SU-DHL-6 (cell line): ENCODE data around the gene MIPEP.

Experiments
- EZH2phosphoT487 ChIP-seq: fragments of 200-600 bp; sonication (generic), shearing (Covaris generic); conservative IDR thresholded peaks from 2 replicates; pipeline ENCODE4 v1.6.1; 2018; ENCODE audit warnings: mild to moderate bottlenecking, antibody characterized with exemption, low read length, moderate library complexity, mixed read lengths
- TF ChIP-seq, protein P1 (sequence below): fragments of 200-600 bp; sonication (generic); IDR thresholded peaks from one replicate; pipeline ENCODE4 v1.5.1; 2017; ENCODE audit warnings: antibody characterized with exemption, mild to moderate bottlenecking, low read length, moderate library complexity; ENCODE audit not compliant: insufficient read depth, poor library complexity, severe bottlenecking

DNA sequence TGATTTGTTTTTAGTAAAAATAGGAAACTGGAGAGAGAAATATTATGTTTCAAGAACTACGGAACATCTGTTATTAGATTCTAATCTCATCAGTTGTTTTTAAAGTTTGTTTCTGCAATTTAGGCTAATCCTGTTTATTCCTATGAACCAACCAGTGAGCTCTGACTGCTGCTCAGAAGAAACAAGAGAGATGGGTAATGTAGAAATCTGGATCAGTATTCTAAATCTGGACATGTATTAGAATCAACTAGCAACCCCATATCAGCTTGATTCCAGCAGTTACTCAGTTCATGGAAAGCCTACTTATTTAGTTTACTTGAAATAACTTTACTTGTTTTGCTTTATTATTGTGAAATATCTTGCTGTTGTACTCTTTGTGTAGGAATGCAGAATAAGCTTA is 203.8 kb downstream of the MIPEP start:
- TF ChIP-seq, protein P1, sequence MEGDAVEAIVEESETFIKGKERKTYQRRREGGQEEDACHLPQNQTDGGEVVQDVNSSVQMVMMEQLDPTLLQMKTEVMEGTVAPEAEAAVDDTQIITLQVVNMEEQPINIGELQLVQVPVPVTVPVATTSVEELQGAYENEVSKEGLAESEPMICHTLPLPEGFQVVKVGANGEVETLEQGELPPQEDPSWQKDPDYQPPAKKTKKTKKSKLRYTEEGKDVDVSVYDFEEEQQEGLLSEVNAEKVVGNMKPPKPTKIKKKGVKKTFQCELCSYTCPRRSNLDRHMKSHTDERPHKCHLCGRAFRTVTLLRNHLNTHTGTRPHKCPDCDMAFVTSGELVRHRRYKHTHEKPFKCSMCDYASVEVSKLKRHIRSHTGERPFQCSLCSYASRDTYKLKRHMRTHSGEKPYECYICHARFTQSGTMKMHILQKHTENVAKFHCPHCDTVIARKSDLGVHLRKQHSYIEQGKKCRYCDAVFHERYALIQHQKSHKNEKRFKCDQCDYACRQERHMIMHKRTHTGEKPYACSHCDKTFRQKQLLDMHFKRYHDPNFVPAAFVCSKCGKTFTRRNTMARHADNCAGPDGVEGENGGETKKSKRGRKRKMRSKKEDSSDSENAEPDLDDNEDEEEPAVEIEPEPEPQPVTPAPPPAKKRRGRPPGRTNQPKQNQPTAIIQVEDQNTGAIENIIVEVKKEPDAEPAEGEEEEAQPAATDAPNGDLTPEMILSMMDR = no peak
- no peak for TF ChIP-seq EZH2phosphoT487
